K562 (cell line): ENCODE data around the gene GDF15. TPM values are rescaled to one million over a fixed set of nuclear protein-coding genes. Genes with fewer than 3 reads are reported as not detected.

Experiments
- ADNP ChIP-seq: fragments of 200-800 bp; sonication (Bioruptor generic); IDR thresholded peaks from 2 replicates; pipeline ENCODE4 v1.6.1; 2016; ENCODE audit warnings: missing genetic modification characterization, missing compliant biosample characterization
- ARID1B ChIP-seq: fragments of 450-650 bp; IDR thresholded peaks from 2 replicates; pipeline ENCODE4 v1.6.1; 2016; ENCODE audit warnings: antibody characterized with exemption, mild to moderate bottlenecking, inconsistent platforms
- CC2D1A ChIP-seq: fragments of 450-650 bp; IDR thresholded peaks from 2 replicates; pipeline ENCODE4 v1.6.1; 2017; ENCODE audit warnings: mild to moderate bottlenecking
- CTBP1 ChIP-seq: fragments of 450-650 bp; IDR thresholded peaks from 2 replicates; pipeline ENCODE4 v1.6.1; 2016; ENCODE audit warnings: borderline replicate concordance
- CTCFL ChIP-seq: IDR thresholded peaks from 2 replicates; pipeline ENCODE4 v1.6.1; 2011; ENCODE audit warnings: borderline replicate concordance, low read depth, mild to moderate bottlenecking, moderate library complexity, low read length; ENCODE audit not compliant: insufficient read depth, poor library complexity, severe bottlenecking
- CXXC5 ChIP-seq: fragments of 250-450 bp; sonication (Bioruptor Pico); IDR thresholded peaks from 2 replicates; pipeline ENCODE4 v1.8.0; 2022; ENCODE audit warnings: inconsistent platforms, mild to moderate bottlenecking, moderate library complexity
- ESRRA ChIP-seq: fragments of 450-650 bp; IDR thresholded peaks from 2 replicates; pipeline ENCODE4 v1.6.1; 2014; ENCODE audit warnings: low read depth, mild to moderate bottlenecking, moderate library complexity, borderline replicate concordance
- ETV1 ChIP-seq: fragments of 450-650 bp; conservative IDR thresholded peaks from 2 replicates; pipeline ENCODE4 v1.6.1; 2016; ENCODE audit warnings: missing genetic modification characterization, control low read depth, low read depth, missing compliant biosample characterization
- ETV6 ChIP-seq, 3 experiments: fragments of 150-350 bp in 1 of 3; sonication (generic) in 1 of 3; formaldehyde crosslinking in 1 of 3; IDR thresholded peaks; 2 replicates each; pipeline versions ENCODE4 v1.6.1 to v1.8.0; 2014 to 2022; ENCODE audit warnings: borderline replicate concordance in 2 of 3, low read depth in 2 of 3, antibody characterized with exemption in 1 of 3, low read length in 1 of 3, mild to moderate bottlenecking in 1 of 3, missing genetic modification reagents in 1 of 3
- GATAD2B ChIP-seq: fragments of 450-650 bp; IDR thresholded peaks from 2 replicates; pipeline ENCODE4 v1.6.1; 2017; ENCODE audit warnings: mild to moderate bottlenecking, borderline replicate concordance
- HSF4 ChIP-seq: fragments of 250-450 bp; sonication (Bioruptor Pico); IDR thresholded peaks from 2 replicates; pipeline ENCODE4 v2.1.2; 2022; ENCODE audit warnings: mild to moderate bottlenecking, moderate library complexity, borderline replicate concordance
- JUND ChIP-seq, 2 experiments: IDR thresholded peaks; 2 replicates in 1 of 2; 3 replicates in 1 of 2; pipeline ENCODE4 v1.6.1; 2011; ENCODE audit warnings: borderline replicate concordance in 2 of 2, low read depth in 2 of 2, low read length in 2 of 2, improper control_type of control experiment in 1 of 2, missing biosample characterization in 1 of 2, missing genetic modification characterization in 1 of 2, missing genetic modification reagents in 1 of 2
- KDM2B ChIP-seq: fragments of 250-450 bp; sonication (Bioruptor Pico); IDR thresholded peaks from 2 replicates; pipeline ENCODE4 v1.8.0; 2021; ENCODE audit warnings: mild to moderate bottlenecking, moderate library complexity
- NR1H2 ChIP-seq: sonication (generic); formaldehyde crosslinking; IDR thresholded peaks from 2 replicates; pipeline ENCODE4 v1.4.0; 2020; ENCODE audit warnings: mild to moderate bottlenecking, missing genetic modification reagents
- OTX1 ChIP-seq: fragments of 450-650 bp; formaldehyde crosslinking; IDR thresholded peaks from 2 replicates; pipeline ENCODE4 v1.4.0; 2022; ENCODE audit warnings: mild to moderate bottlenecking
- RBM15 ChIP-seq: fragments of 200-400 bp; formaldehyde crosslinking; IDR thresholded peaks from 2 replicates; pipeline ENCODE4 v1.6.1; 2018; ENCODE audit warnings: mild to moderate bottlenecking, low read length, moderate library complexity; ENCODE audit not compliant: insufficient read depth
- RUNX1 ChIP-seq: sonication (generic); IDR thresholded peaks from 2 replicates; pipeline ENCODE4 v1.6.1; 2016; ENCODE audit warnings: antibody characterized with exemption, low read depth
- SMARCC2 ChIP-seq: fragments of 450-650 bp; IDR thresholded peaks from 2 replicates; pipeline ENCODE4 v1.6.1; 2017; ENCODE audit warnings: antibody characterized with exemption, moderate library complexity, mild to moderate bottlenecking, low read depth
- TEAD2 ChIP-seq: fragments of 450-650 bp; IDR thresholded peaks from 2 replicates; pipeline ENCODE4 v1.6.1; 2016; ENCODE audit warnings: missing genetic modification characterization, control low read depth, missing compliant biosample characterization
- ZBTB1 ChIP-seq: sonication (generic); formaldehyde crosslinking; IDR thresholded peaks from 2 replicates; pipeline ENCODE4 v1.8.1; 2023; ENCODE audit warnings: missing genetic modification reagents, low read depth, mild to moderate bottlenecking, borderline replicate concordance
- ZBTB17 ChIP-seq: fragments of 450-650 bp; formaldehyde crosslinking; IDR thresholded peaks from 2 replicates; pipeline ENCODE4 v1.4.0; 2020; ENCODE audit warnings: mild to moderate bottlenecking
- ZC3H8 ChIP-seq: fragments of 450-650 bp; IDR thresholded peaks from 2 replicates; pipeline ENCODE4 v1.6.1; 2017
- ZNF408 ChIP-seq: fragments of 250-450 bp; sonication (Bioruptor Pico); IDR thresholded peaks from 2 replicates; pipeline ENCODE4 v1.4.0; 2020; ENCODE audit warnings: low read depth, mild to moderate bottlenecking, moderate library complexity
- ZNF696 ChIP-seq: fragments of 250-450 bp; sonication (Bioruptor Pico); conservative IDR thresholded peaks from 2 replicates; pipeline ENCODE4 v1.4.0; 2020; ENCODE audit warnings: mild to moderate bottlenecking, moderate library complexity
- polyA plus RNA-seq, 8 experiments: library from polyadenylated mRNA; depleted of rRNA in 4 of 8; stranded (reverse) in 5 of 8; unstranded in 3 of 8; fragments of >200 nt; fragmentation: Nextera tagmentation in 2 of 8; fragmentation: Illumina TruSeq in 1 of 8; extraction: Ambion mirVana in 2 of 8; extraction: Trizol in 1 of 8; gene quantifications; 2 replicates each; pipeline versions ENCODE4 v1.2.1 to v1.2.3, GENCODE V29; 2011 to 2014; ENCODE audit warnings: inconsistent platforms in 1 of 8, missing spikeins in 1 of 8
- total RNA-seq, 7 experiments: library from RNA; depleted of rRNA in 6 of 7; stranded (reverse); fragments of >200 nt in 6 of 7; fragmentation: Illumina TruSeq in 2 of 7; extraction: Trizol in 2 of 7; gene quantifications; 2 replicates each; pipeline versions ENCODE4 v1.2.1 to v1.2.3, GENCODE V29; 2011 to 2021; ENCODE audit warnings: low replicate concordance in 1 of 7
- TF ChIP-seq, protein P1 (sequence below): fragments of 250-450 bp; sonication (Bioruptor Pico); IDR thresholded peaks from 2 replicates; pipeline ENCODE4 v1.9.0; 2021; ENCODE audit warnings: mild to moderate bottlenecking

GDF15 gene
- total and polyA plus RNA-seq, 9 of the 15 experiments (the other 6 are each of a cell fraction or from before 2014, with no cell fraction given) = 2.3 to 82.4 (median 12.5) TPM

DNA sequence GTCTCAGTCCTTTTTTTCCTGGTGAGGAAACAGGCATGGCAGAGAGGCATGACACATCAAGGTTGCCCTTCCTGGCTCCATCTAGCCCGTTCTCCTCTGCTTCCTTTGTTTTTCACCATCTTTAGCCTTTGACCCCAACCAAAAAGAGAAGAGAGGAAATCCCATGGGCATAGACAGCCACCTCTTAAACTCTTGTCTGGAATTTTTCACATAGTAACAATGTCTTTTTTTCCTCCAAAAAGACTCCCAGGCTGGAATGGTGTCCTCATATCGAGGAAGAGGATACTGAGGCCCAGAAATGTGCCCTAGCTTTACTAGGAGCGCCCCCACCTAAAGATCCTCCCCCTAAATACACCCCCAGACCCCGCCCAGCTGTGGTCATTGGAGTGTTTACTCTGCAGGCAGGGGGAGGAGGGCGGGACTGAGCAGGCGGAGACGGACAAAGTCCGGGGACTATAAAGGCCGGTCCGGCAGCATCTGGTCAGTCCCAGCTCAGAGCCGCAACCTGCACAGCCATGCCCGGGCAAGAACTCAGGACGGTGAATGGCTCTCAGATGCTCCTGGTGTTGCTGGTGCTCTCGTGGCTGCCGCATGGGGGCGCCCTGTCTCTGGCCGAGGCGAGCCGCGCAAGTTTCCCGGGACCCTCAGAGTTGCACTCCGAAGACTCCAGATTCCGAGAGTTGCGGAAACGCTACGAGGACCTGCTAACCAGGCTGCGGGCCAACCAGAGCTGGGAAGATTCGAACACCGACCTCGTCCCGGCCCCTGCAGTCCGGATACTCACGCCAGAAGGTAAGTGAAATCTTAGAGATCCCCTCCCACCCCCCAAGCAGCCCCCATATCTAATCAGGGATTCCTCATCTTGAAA lies at the start of gene GDF15 (continued):
- TF ChIP-seq RUNX1 (0 out of 2 replicates have a peak, but pooled peaks have one; percentile 28), ADNP (tag) (peak; percentile 91), ZBTB1 (CRISPR knock-in tag) (peak; percentile 51; the same call in 1 of the 2 replicates), ETV6 (IDR thresholded peaks at IDR 0.05; ENCODE audit: borderline replicate concordance in 1 of 2, low read depth in 2 of 2, low read length in 1 of 2) (no peak; a peak in 1 of 4 replicates), ETV6 (CRISPR knock-in tag; IDR thresholded peaks at IDR 0.05; ENCODE audit: borderline replicate concordance) (0 out of 2 replicates have a peak, but pooled peaks have one; percentile 46), SMARCC2 (no peak), CXXC5 (CRISPR knock-in tag) (peak; percentile 88), ESRRA (peak; percentile 83; the same call in 1 of the 2 replicates), HSF4 (CRISPR knock-in tag) (no peak), JUND (IDR thresholded peaks at IDR 0.05; ENCODE audit: borderline replicate concordance, low read depth, low read length) (peak; percentile 82), JUND (tag; IDR thresholded peaks at IDR 0.05; ENCODE audit: borderline replicate concordance, low read depth, low read length) (peak; percentile 64; the same call in 1 of the 3 replicates), ZNF696 (no peak), RBM15 (0 out of 2 replicates have a peak, but pooled peaks have one; percentile 56), OTX1 (CRISPR knock-in tag) (0 out of 2 replicates have a peak, but pooled peaks have one; percentile 77), ETV1 (tag) (peak; percentile 36; the same call in 1 of the 2 replicates), ARID1B (peak; percentile 48; the same call in 1 of the 2 replicates), ZBTB17 (CRISPR knock-in tag) (peak; percentile 83), ZC3H8 (peak; percentile 40; the same call in 1 of the 2 replicates), KDM2B (CRISPR knock-in tag) (peak; percentile 56; the same call in 1 of the 2 replicates), CTBP1 (peak; percentile 95), ZNF408 (CRISPR knock-in tag) (no peak), CTCFL (peak; percentile 91), CC2D1A (no peak), NR1H2 (CRISPR knock-in tag) (peak; percentile 90; the same call in 1 of the 2 replicates), GATAD2B (peak; percentile 89; the same call in 1 of the 2 replicates), TEAD2 (tag) (0 out of 2 replicates have a peak, but pooled peaks have one; percentile 17)
- TF ChIP-seq, protein P1, sequence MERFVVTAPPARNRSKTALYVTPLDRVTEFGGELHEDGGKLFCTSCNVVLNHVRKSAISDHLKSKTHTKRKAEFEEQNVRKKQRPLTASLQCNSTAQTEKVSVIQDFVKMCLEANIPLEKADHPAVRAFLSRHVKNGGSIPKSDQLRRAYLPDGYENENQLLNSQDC (CRISPR knock-in tag) = peak; percentile 64; the same call in 1 of the 2 replicates
